ENCODE data around the gene BIRC6.
"Not testable (repeated sequence)": the region's sequence is repeated elsewhere in the genome, so short reads cannot be mapped to it uniquely, and the experiment has no call there.

The BIRC6 gene

DNA sequence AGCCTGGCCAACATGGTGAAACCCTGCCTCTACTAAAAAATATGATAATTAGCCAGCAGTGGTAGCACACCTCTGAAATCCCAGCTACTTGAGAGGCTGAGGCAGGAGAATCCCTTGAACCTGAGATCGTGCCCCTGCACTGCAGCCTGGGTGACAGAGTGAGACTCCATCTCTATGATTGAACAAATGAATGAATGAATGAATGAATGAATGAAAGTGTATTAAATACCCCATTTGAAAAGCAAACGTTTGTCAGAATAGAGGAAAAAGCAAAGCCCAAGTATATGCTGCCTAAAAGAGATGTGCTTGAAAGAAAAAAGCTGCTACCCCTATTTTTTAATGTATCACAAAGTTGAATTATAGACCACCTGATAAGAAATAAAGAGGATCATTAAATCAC lies 181.9 kb downstream of the BIRC6 start:
- Histone ChIP-seq H3K36me3 (peaks cover 22% of the 10 kb centered on the region), H3K27me3 (no peaks in the 10 kb centered on the region), H3K4me1 (ENCODE audit: control insufficient read depth in 1 of 2, insufficient read depth in 1 of 2, low read depth in 1 of 2, low read length in 1 of 2) (no peaks in the 10 kb centered on the region), H3K27ac (no peak overlapping the region), H3K9me3 (no peaks in the 10 kb centered on the region), H3K4me3 (ENCODE audit: low read depth in 1 of 2, low read length in 1 of 2) (no peak overlapping the region)
- TF ChIP-seq, protein P1, sequence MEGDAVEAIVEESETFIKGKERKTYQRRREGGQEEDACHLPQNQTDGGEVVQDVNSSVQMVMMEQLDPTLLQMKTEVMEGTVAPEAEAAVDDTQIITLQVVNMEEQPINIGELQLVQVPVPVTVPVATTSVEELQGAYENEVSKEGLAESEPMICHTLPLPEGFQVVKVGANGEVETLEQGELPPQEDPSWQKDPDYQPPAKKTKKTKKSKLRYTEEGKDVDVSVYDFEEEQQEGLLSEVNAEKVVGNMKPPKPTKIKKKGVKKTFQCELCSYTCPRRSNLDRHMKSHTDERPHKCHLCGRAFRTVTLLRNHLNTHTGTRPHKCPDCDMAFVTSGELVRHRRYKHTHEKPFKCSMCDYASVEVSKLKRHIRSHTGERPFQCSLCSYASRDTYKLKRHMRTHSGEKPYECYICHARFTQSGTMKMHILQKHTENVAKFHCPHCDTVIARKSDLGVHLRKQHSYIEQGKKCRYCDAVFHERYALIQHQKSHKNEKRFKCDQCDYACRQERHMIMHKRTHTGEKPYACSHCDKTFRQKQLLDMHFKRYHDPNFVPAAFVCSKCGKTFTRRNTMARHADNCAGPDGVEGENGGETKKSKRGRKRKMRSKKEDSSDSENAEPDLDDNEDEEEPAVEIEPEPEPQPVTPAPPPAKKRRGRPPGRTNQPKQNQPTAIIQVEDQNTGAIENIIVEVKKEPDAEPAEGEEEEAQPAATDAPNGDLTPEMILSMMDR (IDR thresholded peaks at IDR 0.05), result no peak

GRCh38 chr2:32552483-32552882 lies 195.7 kb downstream of the BIRC6 start:
- not testable (repeated sequence) for H3K27me3 ChIP-seq
- peaks cover 11% of the 10 kb centered on the region for H3K36me3 ChIP-seq

GRCh38 chr2:32553829-32554432 lies 197.1 kb downstream of the BIRC6 start:
- Histone ChIP-seq H3K27ac (no peak overlapping the region), H3K4me3 (ENCODE audit: low read depth in 1 of 2, low read length in 1 of 2) (no peak overlapping the region), H3K9me3 (no peaks in the 10 kb centered on the region), H3K4me1 (ENCODE audit: control insufficient read depth in 1 of 2, insufficient read depth in 1 of 2, low read depth in 1 of 2, low read length in 1 of 2) (peaks cover 6 to 8% of the 10 kb centered on the region in 2 experiments), H3K36me3 (peaks cover 5% of the 10 kb centered on the region), H3K27me3 (no peaks in the 10 kb centered on the region)
- TF ChIP-seq, protein P1 (IDR thresholded peaks at IDR 0.05), result peak; percentile 79

More at GRCh38 chr2:32552483-32552882, 195.7 kb downstream of the BIRC6 start:
- not testable (repeated sequence) for H3K9me3 ChIP-seq; H3K4me3 ChIP-seq (ENCODE audit: low read depth in 1 of 2, low read length in 1 of 2); H3K4me1 ChIP-seq (ENCODE audit: control insufficient read depth in 1 of 2, insufficient read depth in 1 of 2, low read depth in 1 of 2, low read length in 1 of 2); H3K27ac ChIP-seq

- Histone ChIP-seq H3K27ac (peak overlapping the region; percentile 75), H3K9me3 (no peaks in the 10 kb centered on the region), H3K4me3 (ENCODE audit: low read depth in 1 of 2, low read length in 1 of 2) (no peak overlapping the region), H3K4me1 (ENCODE audit: control insufficient read depth in 1 of 2, insufficient read depth in 1 of 2, low read depth in 1 of 2, low read length in 1 of 2) (peaks cover 34 to 37% of the 10 kb centered on the region in 2 experiments), H3K36me3 (no peaks in the 10 kb centered on the region), H3K27me3 (no peaks in the 10 kb centered on the region)
- TF ChIP-seq, protein P1 (IDR thresholded peaks at IDR 0.05), result no peak
Measured at GRCh38 chr2:32558492-32558891, 201.7 kb downstream of the BIRC6 start.

- H3K9me3 ChIP-seq, result no peaks in the 10 kb centered on the region
- TF ChIP-seq, protein P1 (IDR thresholded peaks at IDR 0.05), result no peak
- H3K27ac ChIP-seq, result peak overlapping the region; percentile 75
- H3K36me3 ChIP-seq, result no peaks in the 10 kb centered on the region
- H3K4me3 ChIP-seq (ENCODE audit: low read depth in 1 of 2, low read length in 1 of 2), result peak overlapping the region in 1 of 2 experiments; percentile 13
- H3K4me1 ChIP-seq (ENCODE audit: control insufficient read depth in 1 of 2, insufficient read depth in 1 of 2, low read depth in 1 of 2, low read length in 1 of 2), result peaks cover 34 to 37% of the 10 kb centered on the region in 2 experiments
- no peaks in the 10 kb centered on the region for H3K27me3 ChIP-seq
Measured at GRCh38 chr2:32559136-32559535, 202.3 kb downstream of the BIRC6 start.

DNA sequence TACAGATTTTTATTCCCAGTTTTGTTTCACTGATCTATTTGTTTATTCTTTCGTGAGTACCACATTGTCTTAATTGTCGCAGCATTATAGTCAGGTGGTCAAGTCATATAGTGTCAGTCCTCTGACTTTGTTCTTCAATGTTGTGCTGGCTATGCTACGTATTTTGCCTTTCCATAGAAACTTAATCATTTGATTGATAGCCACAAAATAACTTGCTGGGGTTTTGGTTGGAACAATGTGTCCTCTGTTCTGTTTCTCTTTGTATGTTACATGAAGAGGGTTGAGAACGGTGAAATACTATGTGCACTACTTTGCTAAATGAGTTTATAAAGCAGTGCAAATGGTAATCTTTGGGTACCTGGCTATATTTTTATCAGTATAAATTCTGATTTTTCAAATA lies 206.1 kb downstream of the BIRC6 start:
- Histone ChIP-seq H3K4me1 (ENCODE audit: control insufficient read depth in 1 of 2, insufficient read depth in 1 of 2, low read depth in 1 of 2, low read length in 1 of 2) (peaks cover 34 to 37% of the 10 kb centered on the region in 2 experiments), H3K4me3 (ENCODE audit: low read depth in 1 of 2, low read length in 1 of 2) (no peak overlapping the region), H3K27me3 (no peaks in the 10 kb centered on the region), H3K27ac (peak overlapping the region; percentile 2), H3K9me3 (peaks cover 3% of the 10 kb centered on the region), H3K36me3 (no peaks in the 10 kb centered on the region)
- TF ChIP-seq, protein P1 (IDR thresholded peaks at IDR 0.05), result no peak
